NCI-H82 treated with DMSO at 0.1 percent for 48 hours (cell line): ENCODE measurements around the gene RNPEPL1.
"Not testable (repeated sequence)": the region's sequence is repeated elsewhere in the genome, so short reads cannot be mapped to it uniquely, and the experiment has no call there.

Source experiments
- DNase-seq: peaks from one replicate; lab custom pipeline; 2025; ENCODE audit not compliant: unreplicated experiment; lab: John Stamatoyannopoulos, UW

Gene RNPEPL1

GRCh38 chr2:240567872-240568677, at the start of gene RNPEPL1:
Gene RNPEPL1 (plus strand): TSS chr2:240568484. CDS start chr2:240568587, 103 bp downstream.
- no peak for DNase-seq

- no peak for DNase-seq
Observed at GRCh38 chr2:240518981-240519380, 49.3 kb upstream of the RNPEPL1 start.

GRCh38 chr2:240519396-240520129, 48.7 kb upstream of the RNPEPL1 start:
- DNase-seq: no peak

- no peak for DNase-seq
Observed at GRCh38 chr2:240520130-240520973, 47.9 kb upstream of the RNPEPL1 start.

GRCh38 chr2:240520974-240521350, 47.3 kb upstream of the RNPEPL1 start:
- DNase-seq: no peak

GRCh38 chr2:240521885-240522284, 46.4 kb upstream of the RNPEPL1 start:
- not testable (repeated sequence) for DNase-seq

GRCh38 chr2:240522406-240522805, 45.9 kb upstream of the RNPEPL1 start:
- no peak for DNase-seq

- DNase-seq: no peak
Observed at GRCh38 chr2:240523451-240524281, 44.6 kb upstream of the RNPEPL1 start.

- no peak for DNase-seq
Observed at GRCh38 chr2:240524963-240525718, 43.1 kb upstream of the RNPEPL1 start.

GRCh38 chr2:240525802-240526201, 42.5 kb upstream of the RNPEPL1 start:
- no peak for DNase-seq

- no peak for DNase-seq
Observed at GRCh38 chr2:240526521-240526920, 41.8 kb upstream of the RNPEPL1 start.

GRCh38 chr2:240527153-240527750, 41.0 kb upstream of the RNPEPL1 start:
- no peak for DNase-seq

- no peak for DNase-seq
Observed at GRCh38 chr2:240528406-240529040, 39.8 kb upstream of the RNPEPL1 start.

GRCh38 chr2:240529344-240529999, 38.8 kb upstream of the RNPEPL1 start:
- DNase-seq: no peak

- no peak for DNase-seq
Observed at GRCh38 chr2:240530181-240530580, 38.1 kb upstream of the RNPEPL1 start.

GRCh38 chr2:240531038-240531437, 37.2 kb upstream of the RNPEPL1 start:
- no peak for DNase-seq

GRCh38 chr2:240532031-240532775, 36.1 kb upstream of the RNPEPL1 start:
- no peak for DNase-seq
